Neuronal stem cell (in vitro differentiated cells): ENCODE data around the gene TBC1D20.

ENCODE experiments used
- DNase-seq: peaks from one replicate; pipeline ENCODE4 v3.0.0-alpha.2; 2013; ENCODE audit warnings: low spot score
- H2AFZ ChIP-seq: one replicate; pipeline ENCODE4 v1.6.1; 2013; ENCODE audit warnings: mild to moderate bottlenecking, low read length, inconsistent platforms
- H2AK5ac ChIP-seq: 2 replicates; pipeline ENCODE4 v1.6.1; 2013; ENCODE audit warnings: low read depth, mild to moderate bottlenecking, inconsistent platforms, low read length, moderate library complexity, mixed read lengths
- H2BK120ac ChIP-seq: 2 replicates; pipeline ENCODE4 v1.6.1; 2013; ENCODE audit warnings: low read depth, mild to moderate bottlenecking, inconsistent platforms, low read length, moderate library complexity, mixed read lengths
- H2BK12ac ChIP-seq: one replicate; pipeline ENCODE4 v1.6.1; 2013; ENCODE audit warnings: low read length, inconsistent platforms
- H2BK15ac ChIP-seq: 2 replicates; pipeline ENCODE4 v1.6.1; 2013; ENCODE audit warnings: mild to moderate bottlenecking, low read length, inconsistent platforms, mixed read lengths
- H2BK5ac ChIP-seq: one replicate; pipeline ENCODE4 v1.6.1; 2013; ENCODE audit warnings: inconsistent platforms, mild to moderate bottlenecking, low read length, moderate library complexity
- H3K14ac ChIP-seq: one replicate; pipeline ENCODE4 v1.6.1; 2013; ENCODE audit warnings: low read length, inconsistent platforms
- H3K18ac ChIP-seq: 2 replicates; pipeline ENCODE4 v1.6.1; 2013; ENCODE audit warnings: low read length, inconsistent platforms
- H3K23ac ChIP-seq: 2 replicates; pipeline ENCODE4 v1.6.1; 2013; ENCODE audit warnings: low read depth, mild to moderate bottlenecking, mixed read lengths, low read length, inconsistent platforms; ENCODE audit not compliant: poor library complexity
- H3K27ac ChIP-seq: replicated peaks from 3 replicates; pipeline ENCODE4 v1.5.1; 2013; ENCODE audit warnings: low read length, inconsistent platforms
- H3K27me3 ChIP-seq, 3 experiments: 2 replicates each; pipeline ENCODE4 v1.6.1; 2013; ENCODE audit warnings: low read length in 3 of 3, mild to moderate bottlenecking in 2 of 3, inconsistent platforms in 1 of 3, low read depth in 1 of 3, mixed read lengths in 1 of 3, moderate library complexity in 1 of 3; ENCODE audit not compliant: control insufficient read depth in 3 of 3, insufficient read depth in 3 of 3
- H3K36me3 ChIP-seq, 2 donors: replicated peaks in 1 of 2; 2 replicates each; pipeline ENCODE4 v1.6.1; 2013; ENCODE audit warnings: low read length in 2 of 2; ENCODE audit not compliant: control insufficient read depth in 2 of 2, insufficient read depth in 2 of 2
- H3K4ac ChIP-seq: 2 replicates; pipeline ENCODE4 v1.6.1; 2013; ENCODE audit warnings: inconsistent platforms, mild to moderate bottlenecking, low read length, moderate library complexity
- H3K4me1 ChIP-seq, 2 donors: 1 replicate in 1 of 2; 2 replicates in 1 of 2; pipeline ENCODE4 v1.6.1; 2013; ENCODE audit warnings: low read length in 2 of 2, low read depth in 1 of 2; ENCODE audit not compliant: control insufficient read depth in 2 of 2, insufficient read depth in 1 of 2
- H3K4me2 ChIP-seq: one replicate; pipeline ENCODE4 v1.6.1; 2013; ENCODE audit warnings: mild to moderate bottlenecking, low read length, inconsistent platforms; ENCODE audit not compliant: insufficient read depth, poor library complexity, severe bottlenecking
- H3K4me3 ChIP-seq, 2 donors: 2 replicates each; pipeline ENCODE4 v1.5.1; 2013; ENCODE audit warnings: low read length in 2 of 2, mild to moderate bottlenecking in 2 of 2, inconsistent platforms in 1 of 2, moderate library complexity in 1 of 2
- H3K79me1 ChIP-seq: one replicate; pipeline ENCODE4 v1.6.1; 2013; ENCODE audit warnings: low read depth, mild to moderate bottlenecking, inconsistent platforms, low read length, moderate library complexity
- H3K9ac ChIP-seq: one replicate; pipeline ENCODE4 v1.6.1; 2013; ENCODE audit warnings: mild to moderate bottlenecking, low read depth, low read length, inconsistent platforms; ENCODE audit not compliant: poor library complexity
- H3K9me3 ChIP-seq, 2 donors: replicated peaks in 1 of 2; 2 replicates each; pipeline versions ENCODE3 to v1.6.1; 2013; ENCODE audit warnings: low read length in 2 of 2, mild to moderate bottlenecking in 2 of 2, inconsistent platforms in 1 of 2, low read depth in 1 of 2, mixed read lengths in 1 of 2, moderate library complexity in 1 of 2; ENCODE audit not compliant: control insufficient read depth in 2 of 2, insufficient read depth in 1 of 2
- H4K8ac ChIP-seq: one replicate; pipeline ENCODE4 v1.6.1; 2013; ENCODE audit warnings: low read depth, mild to moderate bottlenecking, inconsistent platforms, low read length, moderate library complexity
- H4K91ac ChIP-seq: one replicate; pipeline ENCODE4 v1.6.1; 2013; ENCODE audit warnings: low read length, low read depth, mild to moderate bottlenecking, inconsistent platforms; ENCODE audit not compliant: poor library complexity
- WGBS, 2 donors: extraction: QIAGEN DNeasy Blood & Tissue Kit; methylation state at CpG; one replicate each; pipeline ENCODE4 v1.1.7; 2013; ENCODE audit warnings: missing lambda C conversion rate in 2 of 2, mixed read lengths in 1 of 2; ENCODE audit not compliant: insufficient read length in 2 of 2, insufficient replicate concordance in 1 of 2; ENCODE audit errors: extremely low coverage in 2 of 2; 5-methylcytosine and 5-hydroxymethylcytosine counted together

Gene TBC1D20

DNA sequence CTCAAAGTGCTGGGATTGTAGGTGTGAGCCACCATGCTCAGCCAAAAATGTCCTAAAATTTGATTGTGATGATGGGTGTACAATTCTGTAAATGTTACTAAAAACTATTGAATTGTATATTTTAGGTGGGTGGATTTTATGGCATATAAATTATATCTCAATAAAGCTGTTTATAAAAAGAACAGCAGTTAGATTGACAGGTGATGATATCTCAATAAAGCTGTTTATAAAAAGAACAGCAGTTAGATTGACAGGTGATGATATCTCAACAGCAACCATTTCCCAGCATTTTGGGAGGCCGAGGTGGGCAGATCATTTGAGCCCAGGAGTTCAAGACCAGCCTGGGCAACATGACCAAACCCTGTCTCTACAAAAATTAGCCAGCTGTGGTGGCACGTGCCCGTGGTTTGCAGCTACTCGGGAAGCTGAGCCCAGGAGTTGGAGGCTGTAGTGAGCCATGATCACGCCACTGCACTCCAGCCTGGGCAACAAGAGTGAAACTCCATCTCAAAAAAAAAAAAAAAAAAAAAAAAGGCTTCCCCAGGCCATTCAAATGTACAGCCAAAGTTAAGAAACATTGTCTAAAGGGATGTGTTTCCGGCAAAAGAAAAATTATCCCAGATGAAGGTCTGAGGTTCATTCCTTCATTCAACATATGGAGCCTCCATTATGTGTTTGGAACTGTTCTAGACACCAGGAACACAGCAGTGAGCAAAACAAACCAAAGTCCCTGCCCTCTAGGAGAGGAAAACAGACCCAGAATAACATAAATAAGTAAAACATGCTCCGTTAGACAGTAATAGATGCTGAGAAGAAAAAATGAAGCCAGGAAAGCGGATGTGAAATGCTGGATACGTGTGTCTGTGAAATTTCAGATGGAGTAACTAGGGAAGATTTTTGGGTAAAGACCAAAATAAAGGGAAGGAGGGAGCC lies 55.9 kb downstream of the TBC1D20 start:
- no peak overlapping the region for H2AK5ac ChIP-seq
- no peak overlapping the region for H3K4ac ChIP-seq
- H3K79me1 ChIP-seq = peaks cover 6% of the 10 kb centered on the region
- H4K91ac ChIP-seq = no peak overlapping the region
- H3K18ac ChIP-seq = no peak overlapping the region
- no peak overlapping the region for H3K9ac ChIP-seq
- H3K4me2 ChIP-seq = peak overlapping the region; percentile 72
- no peak overlapping the region for H4K8ac ChIP-seq
- H2BK12ac ChIP-seq = no peak overlapping the region
- H2BK15ac ChIP-seq = no peak overlapping the region
- peaks cover 7 to 19% of the 10 kb centered on the region in 2 donors for H3K36me3 ChIP-seq
- peak overlapping the region; percentile 93 for H2AFZ ChIP-seq
- H3K27me3 ChIP-seq = no peaks in the 10 kb centered on the region
- peaks cover 0 to 12% of the 10 kb centered on the region in 2 donors for H3K9me3 ChIP-seq
- no peak overlapping the region for H2BK5ac ChIP-seq
- no peak for DNase-seq
- WGBS, 2 donors = no CpG with 5 or more reads among the region's 9 CpGs
- H3K23ac ChIP-seq = no peak overlapping the region
- no peak overlapping the region for H3K14ac ChIP-seq
- no peak overlapping the region for H2BK120ac ChIP-seq
- H3K4me3 ChIP-seq = peak overlapping the region in 1 of 2 donors; percentile 94
- H3K4me1 ChIP-seq = peaks cover 9 to 13% of the 10 kb centered on the region in 2 donors
- no peak overlapping the region for H3K27ac ChIP-seq

DNA sequence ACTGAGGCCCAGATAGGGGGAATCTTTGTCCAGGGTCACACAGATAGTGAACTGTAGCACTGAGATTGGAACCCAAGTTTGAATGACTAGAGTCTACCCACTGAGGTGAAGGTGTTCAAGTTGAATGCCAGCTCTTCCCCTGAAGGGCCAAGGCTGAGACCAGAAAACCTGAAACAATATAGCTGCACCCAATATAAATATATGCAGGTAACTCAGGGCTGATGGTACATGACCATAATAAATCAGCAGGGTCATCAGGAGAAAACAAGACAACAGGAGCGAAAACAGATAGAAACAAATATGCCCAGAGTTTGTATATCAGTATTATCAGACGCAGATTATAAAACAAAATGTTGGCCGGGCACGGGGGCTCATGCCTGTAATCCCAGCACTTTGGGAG lies 58.2 kb downstream of the TBC1D20 start:
- Histone ChIP-seq H2BK15ac (no peak overlapping the region), H4K91ac (no peak overlapping the region), H4K8ac (no peak overlapping the region), H2AK5ac (no peak overlapping the region), H3K9ac (no peak overlapping the region), H3K36me3 (no peaks in the 10 kb centered on the region), H2AFZ (no peak overlapping the region), H3K27me3 (no peaks in the 10 kb centered on the region), H3K9me3 (no peaks in the 10 kb centered on the region), H3K14ac (no peak overlapping the region), H3K4ac (no peak overlapping the region), H3K18ac (no peak overlapping the region), H3K4me2 (no peak overlapping the region), H3K79me1 (peaks cover 6% of the 10 kb centered on the region), H3K4me3 (no peak overlapping the region), H3K27ac (no peak overlapping the region), H3K4me1 (peaks cover 15% of the 10 kb centered on the region in 2 donors), H3K23ac (no peak overlapping the region), H2BK12ac (no peak overlapping the region), H2BK120ac (no peak overlapping the region), H2BK5ac (no peak overlapping the region)
- no peak for DNase-seq
- WGBS, 2 donors = no CpG with 5 or more reads among the region's 4 CpGs

GRCh38 chr20:403582-403957 lies 58.8 kb downstream of the TBC1D20 start:
- Histone ChIP-seq H3K79me1 (peaks cover 3% of the 10 kb centered on the region), H3K9me3 (peaks cover 0 to under 1% of the 10 kb centered on the region in 2 donors), H2BK12ac (no peak overlapping the region), H3K14ac (no peak overlapping the region), H3K27me3 (no peaks in the 10 kb centered on the region), H3K23ac (no peak overlapping the region), H3K4me2 (no peak overlapping the region), H3K4me3 (no peak overlapping the region), H2BK5ac (no peak overlapping the region), H3K36me3 (no peaks in the 10 kb centered on the region), H2AK5ac (no peak overlapping the region), H2AFZ (no peak overlapping the region), H4K91ac (no peak overlapping the region), H3K4ac (no peak overlapping the region), H4K8ac (no peak overlapping the region), H3K9ac (no peak overlapping the region), H2BK15ac (no peak overlapping the region), H3K18ac (no peak overlapping the region), H3K27ac (no peak overlapping the region), H2BK120ac (no peak overlapping the region), H3K4me1 (peaks cover 11% of the 10 kb centered on the region in 2 donors)
- DNase-seq = no peak
- WGBS, 2 donors = no CpG with 5 or more reads among the region's 3 CpGs

DNA sequence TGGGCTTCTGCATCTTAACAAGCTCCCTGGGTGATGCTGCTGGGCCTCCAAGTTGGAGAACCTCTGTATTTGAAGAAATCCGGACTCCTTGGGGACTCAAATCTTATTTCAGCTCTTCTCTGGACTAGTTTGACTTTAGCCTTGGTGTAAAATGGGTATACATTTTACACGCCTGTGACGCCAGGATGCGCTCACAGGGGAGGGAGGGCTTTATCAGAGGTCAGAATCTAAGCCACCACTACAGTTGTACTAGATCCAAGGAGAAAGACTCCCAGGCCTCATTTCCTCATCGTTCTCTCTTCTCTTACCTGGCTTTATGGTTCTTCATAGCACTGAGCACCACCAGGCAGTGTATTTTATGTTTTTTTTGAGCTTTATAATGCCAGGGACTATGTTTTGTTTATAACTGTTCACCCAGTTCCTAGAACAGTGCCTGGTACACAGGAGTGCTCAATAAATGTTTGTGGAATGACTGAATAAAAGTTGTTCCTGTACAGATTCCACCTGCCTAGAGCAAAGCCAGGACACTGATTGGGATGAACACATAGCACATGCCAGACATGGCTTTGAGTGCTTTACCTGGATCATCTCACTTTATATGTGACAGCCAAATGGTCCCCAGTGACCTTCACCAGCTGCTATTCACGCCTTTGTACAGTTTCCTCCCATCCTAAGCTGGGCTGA lies 59.3 kb downstream of the TBC1D20 start:
- Histone ChIP-seq H4K8ac (no peak overlapping the region), H3K9me3 (peaks cover 0 to 1% of the 10 kb centered on the region in 2 donors), H3K23ac (no peak overlapping the region), H3K79me1 (no peaks in the 10 kb centered on the region), H3K27me3 (no peaks in the 10 kb centered on the region), H2AK5ac (no peak overlapping the region), H3K14ac (no peak overlapping the region), H3K4ac (no peak overlapping the region), H2BK12ac (no peak overlapping the region), H3K4me1 (peaks cover 9 to 13% of the 10 kb centered on the region in 2 donors), H3K9ac (no peak overlapping the region), H4K91ac (no peak overlapping the region), H2BK120ac (no peak overlapping the region), H3K4me2 (no peak overlapping the region), H2BK5ac (no peak overlapping the region), H2AFZ (no peak overlapping the region), H3K27ac (no peak overlapping the region), H2BK15ac (no peak overlapping the region), H3K4me3 (no peak overlapping the region), H3K18ac (no peak overlapping the region), H3K36me3 (no peaks in the 10 kb centered on the region)
- no CpG with 5 or more reads among the region's 6 CpGs for WGBS, 2 donors
- no peak for DNase-seq
